K562 treated with DMSO at 1 percent for 24 hours (cell line): ENCODE data around the gene CFH. TPM values are rescaled to one million over a fixed set of nuclear protein-coding genes. Genes with fewer than 3 reads are reported as not detected.

Source experiments
- total RNA-seq: library from RNA; unstranded; fragments of 300-600 nt; gene quantifications from 2 replicates; pipeline ENCODE4 v1.2.3, GENCODE V29; 2022; ENCODE audit warnings: low read depth; ENCODE audit not compliant: insufficient read depth

The CFH gene
- total RNA-seq, result 60.2 and 70.1 TPM in 2 replicates

DNA sequence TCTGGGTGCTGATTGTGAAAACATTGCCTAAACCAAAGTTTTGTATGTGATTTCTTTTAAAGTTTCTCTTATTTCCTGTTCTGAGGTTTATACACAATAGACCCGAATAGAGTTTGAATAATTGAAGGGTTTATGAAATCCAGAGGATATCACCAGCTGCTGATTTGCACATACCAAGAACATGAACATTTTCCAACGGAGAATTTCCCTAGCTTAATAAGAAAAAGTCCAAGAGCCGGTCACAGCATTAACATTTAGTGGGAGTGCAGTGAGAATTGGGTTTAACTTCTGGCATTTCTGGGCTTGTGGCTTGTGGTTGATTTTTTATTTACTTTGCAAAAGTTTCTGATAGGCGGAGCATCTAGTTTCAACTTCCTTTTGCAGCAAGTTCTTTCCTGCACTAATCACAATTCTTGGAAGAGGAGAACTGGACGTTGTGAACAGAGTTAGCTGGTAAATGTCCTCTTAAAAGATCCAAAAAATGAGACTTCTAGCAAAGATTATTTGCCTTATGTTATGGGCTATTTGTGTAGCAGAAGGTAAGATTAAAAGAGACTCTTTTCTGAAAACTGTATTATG, at the start of gene CFH:
CFH (plus strand) TSS at position 407 of the 579 bp plus-strand sequence; CDS start at position 482, 75 bp downstream.

GRCh38 chr1:196608390-196609369, 43.2 kb upstream of the CFH start, which contains the start of gene KCNT2:
Gene KCNT2 (minus strand): TSS chr1:196608440. CDS start chr1:196608309, 131 bp downstream.

DNA sequence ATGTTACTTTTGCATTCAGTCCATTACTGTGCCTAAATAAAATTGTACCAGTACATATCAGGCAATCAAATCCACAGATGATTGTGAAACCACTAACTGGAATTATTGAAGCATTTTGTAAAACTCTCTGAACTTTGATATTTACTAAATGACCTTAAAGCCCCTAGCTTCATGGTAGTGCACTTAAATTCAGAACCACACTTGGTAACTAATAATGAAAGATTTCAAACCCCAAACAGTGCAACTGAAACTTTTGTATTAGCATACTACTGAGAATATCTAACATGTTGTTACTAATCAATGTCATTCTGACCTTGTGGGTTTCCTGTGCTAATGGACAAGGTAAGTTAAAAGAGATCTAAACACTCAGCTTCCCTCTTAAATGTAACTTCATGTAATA, 122.8 kb downstream of the CFH start, which contains the start of gene CFHR3:
CFHR3 (plus strand) TSS at position 238 of the 400 bp plus-strand sequence; CDS start at position 285, 47 bp downstream.

Other genes with a start within 250 kb of the CFH start
- 0.23 and 0.32 TPM in 2 replicates for gene KCNT2, start 43.6 kb upstream of the CFH start, total RNA-seq
- 0.16 TPM in 1 of 2 replicates, not detected in the other for gene CFHR3, start 122.8 kb downstream of the CFH start, total RNA-seq
- 0.24 TPM in 1 of 2 replicates, not detected in the other for gene CFHR1, start 167.7 kb downstream of the CFH start, total RNA-seq
- not detected in 2 replicates for gene CFHR4, start 236.0 kb downstream of the CFH start, total RNA-seq